ENCODE data around the gene PARN. TPM values are rescaled to one million over a fixed set of nuclear protein-coding genes. Genes with fewer than 3 reads are reported as not detected.

The PARN gene
- total and polyA plus RNA-seq, 2 of the 4 experiments (the other 2 are of a cell fraction): 24.6 to 25.1 TPM

DNA sequence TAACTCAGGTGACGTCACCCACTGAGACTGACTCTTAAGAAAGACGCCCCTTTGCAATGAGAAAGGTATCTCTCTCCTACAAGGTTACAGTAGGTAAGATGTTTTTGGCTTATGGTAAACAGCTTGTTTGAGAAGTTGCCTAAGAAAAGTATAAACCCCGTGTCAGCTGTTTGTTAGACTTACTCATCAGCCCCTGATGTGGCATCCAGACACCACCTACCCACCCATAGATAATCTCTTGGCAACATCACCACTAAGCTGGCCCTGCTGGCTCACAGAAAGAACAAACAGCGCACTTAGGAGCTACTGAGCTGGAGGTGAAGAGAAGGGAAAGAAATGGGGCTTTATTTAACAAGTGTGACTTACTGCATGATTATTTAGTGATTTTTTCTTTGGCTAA is 121.0 kb downstream of the PARN start:
- CTCF ChIA-PET: interaction anchor here (1.2 kb wide), 1 partner anchor 19 kb away, joined by 3 read pairs; no protein-coding TSS in a partner anchor
- no peak overlapping the region for H2BK120ac ChIP-seq (ENCODE audit: low read depth, low read length)
- peak; percentile 45 for DNase-seq

More for the DNA sequence above, 121.0 kb downstream of the PARN start:
- H4K20me1 ChIP-seq (ENCODE audit: insufficient read depth, low read length): no peaks in the 10 kb centered on the region
- no peak overlapping the region for H3K27ac ChIP-seq (ENCODE audit: insufficient read depth, low read length)
- H4K5ac ChIP-seq (ENCODE audit: low read depth, low read length): no peak overlapping the region
- no peak overlapping the region for H4K8ac ChIP-seq (ENCODE audit: low read depth in 2 of 2, low read length in 2 of 2)
- peak overlapping the region; percentile 38; the same call in 1 of the 2 replicates for H2BK20ac ChIP-seq (ENCODE audit: low read depth, low read length)
- no peak overlapping the region for H2AFZ ChIP-seq (replicated peaks; ENCODE audit: low read length, poor library complexity)
- no peak overlapping the region for H3K4ac ChIP-seq (ENCODE audit: low read depth, low read length)
- ATAC-seq (ENCODE audit: low read depth): no peak
- H2BK5ac ChIP-seq (ENCODE audit: low read depth, low read length, poor library complexity, severe bottlenecking): no peak overlapping the region
- H3K9ac ChIP-seq (ENCODE audit: low read depth, low read length): no peak overlapping the region
- H2AK5ac ChIP-seq (ENCODE audit: low read depth, low read length): peak overlapping the region; percentile 75; the same call in 1 of the 2 replicates
- H2BK15ac ChIP-seq (ENCODE audit: low read depth, low read length): no peak overlapping the region; the same call in 2 of the 3 replicates
- no peaks in the 10 kb centered on the region for H3K9me3 ChIP-seq (ENCODE audit: control insufficient read depth, insufficient read depth, low read length)
- H3K14ac ChIP-seq (replicated peaks; ENCODE audit: low read depth, low read length): no peak overlapping the region; the same call in 1 of the 2 replicates
- H4K91ac ChIP-seq (ENCODE audit: insufficient read depth, low read depth, low read length): 0 out of 2 replicates have a peak overlapping the region, but pooled peaks have one; percentile 2
- H3K23ac ChIP-seq (ENCODE audit: low read depth, low read length): peak overlapping the region; percentile 72; the same call in 1 of the 2 replicates
- H3K4me2 ChIP-seq (ENCODE audit: low read depth, low read length): no peak overlapping the region
- TF ChIP-seq POLR2A (IDR thresholded peaks at IDR 0.05; ENCODE audit: low read depth, low read length) (no peak), CEBPB (IDR thresholded peaks at IDR 0.05; ENCODE audit: low read depth, low read length) (peak; percentile 51; the same call in 1 of the 2 replicates), MAFK (IDR thresholded peaks at IDR 0.05; ENCODE audit: low read depth, low read length) (peak; percentile 66)
- H3K18ac ChIP-seq (ENCODE audit: low read depth, low read length): no peak overlapping the region
- WGBS, 2 experiments (ENCODE audit: extremely low coverage in 2 of 2, insufficient read length in 1 of 2): no CpG with 5 or more reads among the region's 4 CpGs
- H3K9me1 ChIP-seq (ENCODE audit: insufficient read depth, low read length): peaks cover 11% of the 10 kb centered on the region
- H3K36me3 ChIP-seq (ENCODE audit: control insufficient read depth, insufficient read depth, low read length): no peaks in the 10 kb centered on the region
- peaks cover 3 to 17% of the 10 kb centered on the region in 2 experiments; a peak in 3 of 4 replicates for H3K79me1 ChIP-seq (ENCODE audit: low read depth in 1 of 2, low read length in 2 of 2)
- peaks cover 11% of the 10 kb centered on the region for H3K4me1 ChIP-seq (ENCODE audit: control insufficient read depth, insufficient read depth, low read length)
- H3K27me3 ChIP-seq (ENCODE audit: control insufficient read depth, insufficient read depth, low read length): no peaks in the 10 kb centered on the region
- H3K4me3 ChIP-seq (ENCODE audit: insufficient read depth, low read depth, low read length): no peak overlapping the region
- no peak overlapping the region for H2AK9ac ChIP-seq (replicated peaks; ENCODE audit: low read depth, low read length, poor library complexity)
- BruUV-seq (replicated peaks): no TSS peak
- no peak overlapping the region for H3K56ac ChIP-seq (ENCODE audit: extremely low read depth, insufficient read depth, low read length)
- dilution Hi-C loops (cut with HindIII; ENCODE audit: low sequenced_read_pairs, unreplicated experiment): no loop called here
- intact Hi-C loops (cut with micrococcal nuclease): no loop called here
- POLR2A ChIA-PET (ENCODE audit: unreplicated experiment): no interaction called here
- in situ Hi-C loops (cut with MboI; ENCODE audit: low sequenced_read_pairs): no loop called here
